ENCODE results near the gene RASA2.
"Not testable (repeated sequence)": the region's sequence is repeated elsewhere in the genome, so short reads cannot be mapped to it uniquely, and the experiment has no call there.

GRCh38 chr3:141478840-141479239 is 8.0 kb upstream of the RASA2 start:
- TF ChIP-seq SMC3 (IDR thresholded peaks at IDR 0.05; ENCODE audit: low read depth, low read length); GATA2 (CRISPR knock-in tag; IDR thresholded peaks at IDR 0.05); YY1 (IDR thresholded peaks at IDR 0.05; ENCODE audit: low read depth); CHD2 (IDR thresholded peaks at IDR 0.05; ENCODE audit: low read length, partially characterized antibody); TCF12 (IDR thresholded peaks at IDR 0.05); FOXJ3 (CRISPR knock-in tag; IDR thresholded peaks at IDR 0.05); CTCF (IDR thresholded peaks at IDR 0.05); POLR2AphosphoS5 (IDR thresholded peaks at IDR 0.05; ENCODE audit: low read depth, low read length); USF2 (IDR thresholded peaks at IDR 0.05; ENCODE audit: borderline replicate concordance, low read depth, low read length); EP300 (IDR thresholded peaks at IDR 0.05; ENCODE audit: borderline replicate concordance in 1 of 2, low read depth in 1 of 2, low read length in 1 of 2); RFX5 (IDR thresholded peaks at IDR 0.05; ENCODE audit: low read length): not testable (repeated sequence)
- TF ChIP-seq, protein P1, sequence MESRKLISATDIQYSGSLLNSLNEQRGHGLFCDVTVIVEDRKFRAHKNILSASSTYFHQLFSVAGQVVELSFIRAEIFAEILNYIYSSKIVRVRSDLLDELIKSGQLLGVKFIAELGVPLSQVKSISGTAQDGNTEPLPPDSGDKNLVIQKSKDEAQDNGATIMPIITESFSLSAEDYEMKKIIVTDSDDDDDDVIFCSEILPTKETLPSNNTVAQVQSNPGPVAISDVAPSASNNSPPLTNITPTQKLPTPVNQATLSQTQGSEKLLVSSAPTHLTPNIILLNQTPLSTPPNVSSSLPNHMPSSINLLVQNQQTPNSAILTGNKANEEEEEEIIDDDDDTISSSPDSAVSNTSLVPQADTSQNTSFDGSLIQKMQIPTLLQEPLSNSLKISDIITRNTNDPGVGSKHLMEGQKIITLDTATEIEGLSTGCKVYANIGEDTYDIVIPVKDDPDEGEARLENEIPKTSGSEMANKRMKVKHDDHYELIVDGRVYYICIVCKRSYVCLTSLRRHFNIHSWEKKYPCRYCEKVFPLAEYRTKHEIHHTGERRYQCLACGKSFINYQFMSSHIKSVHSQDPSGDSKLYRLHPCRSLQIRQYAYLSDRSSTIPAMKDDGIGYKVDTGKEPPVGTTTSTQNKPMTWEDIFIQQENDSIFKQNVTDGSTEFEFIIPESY (IDR thresholded peaks at IDR 0.05; ENCODE audit: borderline replicate concordance, low read depth), result not testable (repeated sequence)
